HG03135 (cell line): ENCODE data around the gene SLC25A10.

Experiments
- ATAC-seq: cut with Tn5 transposase; IDR thresholded peaks from one replicate; pipeline ENCODE4 v1.9.1; 2021; ENCODE audit warnings: mild to moderate bottlenecking, moderate library complexity; ENCODE audit not compliant: unreplicated experiment

The SLC25A10 gene

GRCh38 chr17:81741594-81742452 lies 29.7 kb downstream of the SLC25A10 start:
- no peak for ATAC-seq
